GM10248 (cell line): ENCODE data around the gene WDFY2.

Experiments used
- CTCF ChIA-PET: fragments of 300-600 bp; sonication (Branson Sonifier 250); formaldehyde crosslinking; extraction: SDS; loops from one replicate; lab custom pipeline; 2021; ENCODE audit warnings: antibody characterized with exemption; lab: Yijun Ruan, JAX
- POLR2A ChIA-PET: fragments of 350-650 bp; sonication (Branson Sonifier 250); formaldehyde crosslinking; extraction: SDS; loops from one replicate; lab custom pipeline; 2020; ENCODE audit warnings: antibody characterized with exemption; lab: Yijun Ruan, JAX
- DNase-seq: peaks from one replicate; pipeline ENCODE4 v3.0.0; 2012; ENCODE audit errors: extremely low spot score
- TF ChIP-seq, protein P1 (sequence below): IDR thresholded peaks from 2 replicates; pipeline ENCODE4 v1.5.1; 2012; ENCODE audit warnings: mild to moderate bottlenecking, low read depth; ENCODE audit errors: extremely low read depth, missing control alignments, control extremely low read depth

WDFY2 gene

DNA sequence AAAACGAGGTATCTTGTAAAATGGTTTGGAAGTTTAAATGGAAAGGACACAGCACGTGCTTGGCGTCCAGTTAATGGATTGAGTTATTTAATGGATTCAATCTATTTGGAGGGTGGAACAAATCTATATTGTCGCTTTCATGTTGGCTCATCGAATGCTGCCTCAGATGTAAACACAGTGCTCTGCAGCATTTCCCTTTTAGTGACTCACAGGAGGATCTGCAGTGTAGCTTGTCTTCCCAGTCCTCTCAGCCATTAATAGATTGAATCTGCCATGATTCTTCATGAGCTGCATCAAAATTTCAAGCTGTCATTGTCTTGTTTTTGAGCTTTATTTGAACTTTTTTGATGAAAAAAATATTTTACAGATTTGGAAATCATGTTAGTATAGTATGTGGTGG is 175.0 kb downstream of the WDFY2 start:
- DNase-seq = no peak
- CTCF ChIA-PET = interaction anchor here (1.2 to 2.7 kb wide), 4 partner anchors 8 to 55 kb away, joined by 3 to 10 read pairs (median 4); no protein-coding TSS in a partner anchor
- TF ChIP-seq, protein P1, sequence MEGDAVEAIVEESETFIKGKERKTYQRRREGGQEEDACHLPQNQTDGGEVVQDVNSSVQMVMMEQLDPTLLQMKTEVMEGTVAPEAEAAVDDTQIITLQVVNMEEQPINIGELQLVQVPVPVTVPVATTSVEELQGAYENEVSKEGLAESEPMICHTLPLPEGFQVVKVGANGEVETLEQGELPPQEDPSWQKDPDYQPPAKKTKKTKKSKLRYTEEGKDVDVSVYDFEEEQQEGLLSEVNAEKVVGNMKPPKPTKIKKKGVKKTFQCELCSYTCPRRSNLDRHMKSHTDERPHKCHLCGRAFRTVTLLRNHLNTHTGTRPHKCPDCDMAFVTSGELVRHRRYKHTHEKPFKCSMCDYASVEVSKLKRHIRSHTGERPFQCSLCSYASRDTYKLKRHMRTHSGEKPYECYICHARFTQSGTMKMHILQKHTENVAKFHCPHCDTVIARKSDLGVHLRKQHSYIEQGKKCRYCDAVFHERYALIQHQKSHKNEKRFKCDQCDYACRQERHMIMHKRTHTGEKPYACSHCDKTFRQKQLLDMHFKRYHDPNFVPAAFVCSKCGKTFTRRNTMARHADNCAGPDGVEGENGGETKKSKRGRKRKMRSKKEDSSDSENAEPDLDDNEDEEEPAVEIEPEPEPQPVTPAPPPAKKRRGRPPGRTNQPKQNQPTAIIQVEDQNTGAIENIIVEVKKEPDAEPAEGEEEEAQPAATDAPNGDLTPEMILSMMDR = no peak
- POLR2A ChIA-PET = interaction anchor here (1.0 kb wide), 1 partner anchor 306 kb away, joined by 4 read pairs; the partner anchor contains the start of gene INTS6

- ChIA-PET CTCF (interaction anchor here (1.0 to 2.7 kb wide), 2 partner anchors 21 to 37 kb away, joined by 3 to 9 read pairs; no protein-coding TSS in a partner anchor), POLR2A (no interaction called here)
- no peak for DNase-seq
- TF ChIP-seq, protein P1 = no peak
Measured at GRCh38 chr13:51760592-51760991, 176.3 kb downstream of the WDFY2 start.

GRCh38 chr13:51761643-51762350 is 177.5 kb downstream of the WDFY2 start:
- ChIA-PET CTCF (interaction anchor here (1.0 to 2.7 kb wide), 4 partner anchors 22 to 327 kb away, joined by 3 to 9 read pairs (median 4); no protein-coding TSS in a partner anchor), POLR2A (no interaction called here)
- DNase-seq = no peak
- TF ChIP-seq, protein P1 = no peak

DNA sequence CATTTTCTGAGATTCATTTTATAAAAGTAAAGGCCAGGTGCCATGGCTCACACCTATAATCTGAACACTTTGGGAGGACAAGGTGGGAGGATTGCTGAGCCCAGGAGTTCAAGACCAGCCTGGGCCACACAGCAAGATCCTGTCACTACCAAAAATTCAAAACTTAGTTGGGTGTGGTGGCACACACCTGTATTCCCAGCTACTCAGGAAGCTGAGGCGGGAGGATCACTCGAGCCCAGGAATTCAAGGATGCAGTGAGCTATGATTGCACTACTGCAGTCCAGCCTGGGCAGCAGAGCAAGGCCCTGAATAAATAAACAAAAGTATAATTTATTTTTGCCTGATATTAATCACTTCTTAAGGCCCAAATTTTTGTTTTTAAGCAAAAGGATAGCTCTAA is 179.2 kb downstream of the WDFY2 start:
- no peak for DNase-seq
- POLR2A ChIA-PET = interaction anchor here (1.8 kb wide), 1 partner anchor 311 kb away, joined by 13 read pairs; the partner anchor contains the start of gene INTS6
- CTCF ChIA-PET = interaction anchor here (0.8 to 2.7 kb wide), 8 partner anchors 9 to 477 kb away, joined by 3 to 9 read pairs (median 4); no protein-coding TSS in a partner anchor

GRCh38 chr13:51764184-51765141 is 180.2 kb downstream of the WDFY2 start:
- ChIA-PET POLR2A (interaction anchor here (0.5 to 1.8 kb wide), 3 partner anchors 35 to 311 kb away, joined by 3 to 13 read pairs (median 4); partner anchors contain the start of gene INTS6), CTCF (interaction anchor here (0.7 to 1.9 kb wide), 13 partner anchors 8 to 686 kb away, joined by 3 to 8 read pairs (median 3); partner anchors contain the start of gene VPS36)
- TF ChIP-seq, protein P1 = no peak
- peak; percentile 79 for DNase-seq

More for the DNA sequence above, 179.2 kb downstream of the WDFY2 start:
- TF ChIP-seq, protein P1 = no peak
